ENCODE data around the gene CELSR1. TPM values are rescaled to one million over a fixed set of nuclear protein-coding genes. Genes with fewer than 3 reads are reported as not detected.

CELSR1 gene
- total and polyA plus RNA-seq, 2 donors from 2014 or later, result 15.7 to 49.9 TPM

- no peak overlapping the region for H3K9ac ChIP-seq (ENCODE audit: low read length in 3 of 3)
- intact Hi-C loops (cut with DNase I), result no loop called here
- no peaks in the 10 kb centered on the region for H3K9me3 ChIP-seq (ENCODE audit: control insufficient read depth in 2 of 3, insufficient read depth in 1 of 3, low read length in 3 of 3)
- no peak for DNase-seq
- H3K36me3 ChIP-seq (ENCODE audit: control insufficient read depth in 2 of 3, insufficient read depth in 3 of 3, low read length in 3 of 3), result peaks cover 0 to 5% (median 0%) of the 10 kb centered on the region in 3 donors
- TF ChIP-seq, protein P1, sequence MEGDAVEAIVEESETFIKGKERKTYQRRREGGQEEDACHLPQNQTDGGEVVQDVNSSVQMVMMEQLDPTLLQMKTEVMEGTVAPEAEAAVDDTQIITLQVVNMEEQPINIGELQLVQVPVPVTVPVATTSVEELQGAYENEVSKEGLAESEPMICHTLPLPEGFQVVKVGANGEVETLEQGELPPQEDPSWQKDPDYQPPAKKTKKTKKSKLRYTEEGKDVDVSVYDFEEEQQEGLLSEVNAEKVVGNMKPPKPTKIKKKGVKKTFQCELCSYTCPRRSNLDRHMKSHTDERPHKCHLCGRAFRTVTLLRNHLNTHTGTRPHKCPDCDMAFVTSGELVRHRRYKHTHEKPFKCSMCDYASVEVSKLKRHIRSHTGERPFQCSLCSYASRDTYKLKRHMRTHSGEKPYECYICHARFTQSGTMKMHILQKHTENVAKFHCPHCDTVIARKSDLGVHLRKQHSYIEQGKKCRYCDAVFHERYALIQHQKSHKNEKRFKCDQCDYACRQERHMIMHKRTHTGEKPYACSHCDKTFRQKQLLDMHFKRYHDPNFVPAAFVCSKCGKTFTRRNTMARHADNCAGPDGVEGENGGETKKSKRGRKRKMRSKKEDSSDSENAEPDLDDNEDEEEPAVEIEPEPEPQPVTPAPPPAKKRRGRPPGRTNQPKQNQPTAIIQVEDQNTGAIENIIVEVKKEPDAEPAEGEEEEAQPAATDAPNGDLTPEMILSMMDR (IDR thresholded peaks at IDR 0.05; ENCODE audit: borderline replicate concordance, extremely low read depth, insufficient read depth), result no peak
- H3K27ac ChIP-seq (ENCODE audit: low read depth in 2 of 2, low read length in 2 of 2), result no peak overlapping the region
- no peaks in the 10 kb centered on the region for H3K27me3 ChIP-seq (ENCODE audit: control insufficient read depth, insufficient read depth, low read length)
- no peak overlapping the region for H3K4me3 ChIP-seq (ENCODE audit: low read length in 3 of 3)
- FAIRE-seq, result no peak
- H3K4me1 ChIP-seq (ENCODE audit: control insufficient read depth in 2 of 3, insufficient read depth in 2 of 3, low read depth in 1 of 3, low read length in 3 of 3), result peaks cover 0 to 22% (median 18%) of the 10 kb centered on the region in 3 donors
These were observed 85.7 kb downstream of the CELSR1 start for GRCh38 chr22:46451741-46452140.

DNA sequence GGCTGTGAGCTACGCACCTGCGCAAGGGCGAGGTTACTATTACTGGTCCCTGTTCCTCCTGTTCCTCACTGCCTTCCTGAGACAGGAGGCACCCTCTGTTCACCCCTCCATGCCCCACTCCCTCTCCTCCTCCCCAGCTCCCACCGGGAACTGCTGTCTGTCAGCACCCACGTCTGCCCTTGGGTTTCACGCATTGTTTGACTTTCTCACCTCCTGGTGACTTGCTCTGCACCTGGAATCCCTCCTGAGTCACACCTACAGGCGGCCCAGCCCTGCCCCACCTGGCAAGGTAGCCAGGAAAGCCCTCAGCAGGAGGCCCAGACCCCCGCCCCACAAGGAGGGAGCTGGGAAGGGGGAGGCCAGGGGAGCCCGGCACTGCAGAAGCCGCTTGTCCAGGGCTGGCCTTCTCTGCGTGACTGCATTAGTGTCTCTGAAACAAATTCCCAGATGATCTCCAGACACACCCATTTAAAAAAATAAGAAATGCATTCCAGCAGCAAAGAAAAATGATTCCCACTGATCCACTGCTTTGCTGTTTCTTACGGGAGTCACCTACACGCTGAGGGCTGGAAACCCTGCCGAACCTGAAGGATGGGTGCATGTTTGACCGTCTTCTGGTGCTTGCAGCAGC is 86.4 kb downstream of the CELSR1 start:
- TF ChIP-seq, protein P1 (IDR thresholded peaks at IDR 0.05; ENCODE audit: borderline replicate concordance, extremely low read depth, insufficient read depth), result no peak
- no peak overlapping the region for H3K9ac ChIP-seq (ENCODE audit: low read length in 3 of 3)
- peak in 2 of 5 donors; percentile 16 to 88 for DNase-seq
- FAIRE-seq, result no peak
- intact Hi-C loops (cut with DNase I), result no loop called here
- no peaks in the 10 kb centered on the region for H3K9me3 ChIP-seq (ENCODE audit: control insufficient read depth in 2 of 3, insufficient read depth in 1 of 3, low read length in 3 of 3)
- H3K27ac ChIP-seq (ENCODE audit: low read depth in 2 of 2, low read length in 2 of 2), result no peak overlapping the region
- H3K27me3 ChIP-seq (ENCODE audit: control insufficient read depth, insufficient read depth, low read length), result no peaks in the 10 kb centered on the region
- peaks cover 0 to 5% (median 0%) of the 10 kb centered on the region in 3 donors for H3K36me3 ChIP-seq (ENCODE audit: control insufficient read depth in 2 of 3, insufficient read depth in 3 of 3, low read length in 3 of 3)
- H3K4me3 ChIP-seq (ENCODE audit: low read length in 3 of 3), result no peak overlapping the region
- peaks cover 0 to 22% (median 19%) of the 10 kb centered on the region in 3 donors for H3K4me1 ChIP-seq (ENCODE audit: control insufficient read depth in 2 of 3, insufficient read depth in 2 of 3, low read depth in 1 of 3, low read length in 3 of 3)

DNA sequence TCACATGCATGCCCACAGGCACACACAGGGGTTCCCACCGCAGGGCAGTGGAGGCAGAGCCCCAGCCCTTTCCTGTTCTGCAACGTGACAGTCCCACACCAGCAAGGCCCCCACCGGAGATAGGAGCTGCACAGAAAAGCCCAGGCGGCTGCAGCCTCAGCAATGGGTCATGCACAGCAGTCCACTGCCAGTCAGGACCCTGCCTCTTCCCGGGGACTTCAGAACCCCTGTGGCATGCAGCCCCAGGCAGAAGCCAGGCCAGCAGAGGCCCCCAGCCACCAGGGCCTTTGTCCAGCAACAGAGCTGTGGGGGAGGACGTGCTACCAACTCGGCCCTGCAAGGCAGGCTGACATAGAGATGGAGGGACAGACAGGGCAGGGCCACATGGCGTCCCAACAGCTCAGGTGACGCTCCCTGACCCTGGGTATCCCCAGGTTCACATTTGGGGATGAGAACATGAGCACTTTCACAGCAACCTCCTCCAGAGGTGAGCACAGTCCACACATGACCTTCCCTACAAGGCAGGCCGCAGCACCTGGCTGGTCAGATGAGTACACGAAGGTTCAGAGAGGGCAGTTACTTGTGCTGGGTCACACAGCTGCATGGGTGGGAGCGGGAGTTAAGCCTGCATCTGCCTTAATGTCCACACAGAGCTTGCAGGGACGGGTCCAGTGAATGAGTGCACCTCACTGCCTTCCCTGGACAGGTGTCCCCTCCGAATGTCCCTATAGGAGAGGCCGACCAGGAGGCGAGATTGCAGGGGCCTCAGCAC is 87.3 kb downstream of the CELSR1 start:
- intact Hi-C loops (cut with DNase I), result no loop called here
- H3K9ac ChIP-seq (ENCODE audit: low read length in 3 of 3), result no peak overlapping the region
- peaks cover 0 to 22% (median 16%) of the 10 kb centered on the region in 3 donors for H3K4me1 ChIP-seq (ENCODE audit: control insufficient read depth in 2 of 3, insufficient read depth in 2 of 3, low read depth in 1 of 3, low read length in 3 of 3)
- no peak overlapping the region for H3K27ac ChIP-seq (ENCODE audit: low read depth in 2 of 2, low read length in 2 of 2)
- FAIRE-seq (no peak), DNase-seq (peak in 2 of 5 donors; percentile 21 to 47)
- no peaks in the 10 kb centered on the region for H3K36me3 ChIP-seq (ENCODE audit: control insufficient read depth in 2 of 3, insufficient read depth in 3 of 3, low read length in 3 of 3)
- TF ChIP-seq, protein P1 (IDR thresholded peaks at IDR 0.05; ENCODE audit: borderline replicate concordance, extremely low read depth, insufficient read depth), result no peak
- no peaks in the 10 kb centered on the region for H3K9me3 ChIP-seq (ENCODE audit: control insufficient read depth in 2 of 3, insufficient read depth in 1 of 3, low read length in 3 of 3)
- no peak overlapping the region for H3K4me3 ChIP-seq (ENCODE audit: low read length in 3 of 3)
- no peaks in the 10 kb centered on the region for H3K27me3 ChIP-seq (ENCODE audit: control insufficient read depth, insufficient read depth, low read length)

All from kidney (tissue), 14 donors.